ENCODE results near the gene FLNC. TPM values are rescaled to one million over a fixed set of nuclear protein-coding genes. Genes with fewer than 3 reads are reported as not detected.

The FLNC gene
- polyA plus RNA-seq, 1 of the 3 experiments (the other 2 are of a cell fraction), result 43.7 TPM

GRCh38 chr7:128836729-128837348 is 6.6 kb downstream of the FLNC start:
- POLR2A ChIA-PET, result no interaction called here
- Histone ChIP-seq H2AFZ (ENCODE audit: low read depth) (no peak overlapping the region), H4K20me1 (ENCODE audit: insufficient read depth) (peaks cover 93% of the 10 kb centered on the region), H3K9me2 (no peaks in the 10 kb centered on the region), H3F3A (replicated peaks; ENCODE audit: insufficient read depth) (peaks cover 19% of the 10 kb centered on the region), H3K4me1 (ENCODE audit: control insufficient read depth in 1 of 2, insufficient read depth in 2 of 2, low read depth in 1 of 2, low read length in 1 of 2) (peaks cover 18 to 19% of the 10 kb centered on the region in 2 experiments; a peak in 3 of 4 replicates), H3K36me3 (replicated peaks in 1 of 2; ENCODE audit: control insufficient read depth in 1 of 2, insufficient read depth in 2 of 2, low read length in 1 of 2) (peaks cover 63 to 66% of the 10 kb centered on the region in 2 experiments), H3K79me2 (ENCODE audit: insufficient read depth) (peaks cover 66% of the 10 kb centered on the region), H3K27ac (ENCODE audit: low read depth in 2 of 2, low read length in 1 of 2) (peak overlapping the region in 1 of 2 experiments; percentile 27; a peak in 1 of 4 replicates), H3K4me2 (no peak overlapping the region), H3K27me3 (ENCODE audit: insufficient read depth) (no peaks in the 10 kb centered on the region), H3K9ac (no peak overlapping the region), H3K9me3 (no peaks in the 10 kb centered on the region), H3K4me3 (ENCODE audit: low read depth in 2 of 2, low read length in 1 of 2) (no peak overlapping the region)
- 95% methylated on average over 14 of the region's 14 CpGs for WGBS (ENCODE audit: low lambda C conversion rate)
- TF ChIP-seq TCF12 (IDR thresholded peaks at IDR 0.05) (no peak), JUND (IDR thresholded peaks at IDR 0.05) (no peak), NFIC (IDR thresholded peaks at IDR 0.05; ENCODE audit: borderline replicate concordance) (no peak), MEF2A (IDR thresholded peaks at IDR 0.05; ENCODE audit: borderline replicate concordance, low read depth) (no peak), TAF1 (IDR thresholded peaks at IDR 0.05; ENCODE audit: borderline replicate concordance, low read depth, low read length) (no peak), EZH2phosphoT487 (IDR thresholded peaks at IDR 0.05; ENCODE audit: borderline replicate concordance, low read depth) (no peak), CHD2 (IDR thresholded peaks at IDR 0.05; ENCODE audit: low read length, partially characterized antibody) (no peak), POLR2AphosphoS5 (IDR thresholded peaks at IDR 0.05; ENCODE audit: low read depth, low read length) (no peak), PBX3 (IDR thresholded peaks at IDR 0.05) (no peak)
- TF ChIP-seq, protein P1, sequence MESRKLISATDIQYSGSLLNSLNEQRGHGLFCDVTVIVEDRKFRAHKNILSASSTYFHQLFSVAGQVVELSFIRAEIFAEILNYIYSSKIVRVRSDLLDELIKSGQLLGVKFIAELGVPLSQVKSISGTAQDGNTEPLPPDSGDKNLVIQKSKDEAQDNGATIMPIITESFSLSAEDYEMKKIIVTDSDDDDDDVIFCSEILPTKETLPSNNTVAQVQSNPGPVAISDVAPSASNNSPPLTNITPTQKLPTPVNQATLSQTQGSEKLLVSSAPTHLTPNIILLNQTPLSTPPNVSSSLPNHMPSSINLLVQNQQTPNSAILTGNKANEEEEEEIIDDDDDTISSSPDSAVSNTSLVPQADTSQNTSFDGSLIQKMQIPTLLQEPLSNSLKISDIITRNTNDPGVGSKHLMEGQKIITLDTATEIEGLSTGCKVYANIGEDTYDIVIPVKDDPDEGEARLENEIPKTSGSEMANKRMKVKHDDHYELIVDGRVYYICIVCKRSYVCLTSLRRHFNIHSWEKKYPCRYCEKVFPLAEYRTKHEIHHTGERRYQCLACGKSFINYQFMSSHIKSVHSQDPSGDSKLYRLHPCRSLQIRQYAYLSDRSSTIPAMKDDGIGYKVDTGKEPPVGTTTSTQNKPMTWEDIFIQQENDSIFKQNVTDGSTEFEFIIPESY (IDR thresholded peaks at IDR 0.05; ENCODE audit: borderline replicate concordance, low read depth), result no peak
- CTCF ChIA-PET, result interaction anchor here (1.0 to 2.6 kb wide), 5 partner anchors 26 to 439 kb away, joined by 3 to 11 read pairs (median 6); partner anchors contain the start of gene ATP6V1F
- DNase-seq, result no peak

DNA sequence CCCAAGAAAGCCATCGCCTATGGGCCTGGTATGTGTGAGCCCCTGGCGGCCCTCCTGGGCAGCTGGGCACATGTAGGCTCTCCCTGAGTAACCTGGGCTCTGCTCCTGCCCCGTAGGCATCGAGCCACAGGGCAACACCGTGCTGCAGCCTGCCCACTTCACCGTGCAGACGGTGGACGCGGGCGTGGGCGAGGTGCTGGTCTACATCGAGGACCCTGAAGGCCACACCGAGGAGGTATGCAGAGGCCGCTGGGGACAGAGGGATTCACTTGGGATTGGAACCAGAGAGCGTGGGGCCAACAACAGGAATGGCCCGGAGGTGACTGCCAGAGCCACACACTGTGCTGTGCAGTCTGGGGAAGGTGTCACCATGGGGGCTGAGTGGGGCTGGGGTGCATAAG is 7.3 kb downstream of the FLNC start:
- no peak for DNase-seq
- Histone ChIP-seq H3F3A (replicated peaks; ENCODE audit: insufficient read depth) (peaks cover 16% of the 10 kb centered on the region), H3K79me2 (ENCODE audit: insufficient read depth) (peaks cover 60% of the 10 kb centered on the region), H4K20me1 (ENCODE audit: insufficient read depth) (peaks cover 94% of the 10 kb centered on the region), H3K4me1 (ENCODE audit: control insufficient read depth in 1 of 2, insufficient read depth in 2 of 2, low read depth in 1 of 2, low read length in 1 of 2) (peaks cover 11 to 16% of the 10 kb centered on the region in 2 experiments; a peak in 3 of 4 replicates), H3K9me2 (no peaks in the 10 kb centered on the region), H3K36me3 (replicated peaks in 1 of 2; ENCODE audit: control insufficient read depth in 1 of 2, insufficient read depth in 2 of 2, low read length in 1 of 2) (peaks cover 67 to 71% of the 10 kb centered on the region in 2 experiments), H3K9ac (no peak overlapping the region), H3K27me3 (ENCODE audit: insufficient read depth) (no peaks in the 10 kb centered on the region), H3K27ac (ENCODE audit: low read depth in 2 of 2, low read length in 1 of 2) (no peak overlapping the region), H2AFZ (ENCODE audit: low read depth) (no peak overlapping the region), H3K4me2 (no peak overlapping the region), H3K4me3 (ENCODE audit: low read depth in 2 of 2, low read length in 1 of 2) (no peak overlapping the region), H3K9me3 (no peaks in the 10 kb centered on the region)
- ChIA-PET CTCF (interaction anchor here (1.3 to 1.8 kb wide), 2 partner anchors 46 to 440 kb away, joined by 3 to 6 read pairs; no protein-coding TSS in a partner anchor), POLR2A (no interaction called here)
- WGBS (ENCODE audit: low lambda C conversion rate), result 91% methylated on average over 16 of the region's 16 CpGs
- no peak for TF ChIP-seq FOSL2 (IDR thresholded peaks at IDR 0.05; ENCODE audit: borderline replicate concordance, low read depth)
- TF ChIP-seq, protein P2, sequence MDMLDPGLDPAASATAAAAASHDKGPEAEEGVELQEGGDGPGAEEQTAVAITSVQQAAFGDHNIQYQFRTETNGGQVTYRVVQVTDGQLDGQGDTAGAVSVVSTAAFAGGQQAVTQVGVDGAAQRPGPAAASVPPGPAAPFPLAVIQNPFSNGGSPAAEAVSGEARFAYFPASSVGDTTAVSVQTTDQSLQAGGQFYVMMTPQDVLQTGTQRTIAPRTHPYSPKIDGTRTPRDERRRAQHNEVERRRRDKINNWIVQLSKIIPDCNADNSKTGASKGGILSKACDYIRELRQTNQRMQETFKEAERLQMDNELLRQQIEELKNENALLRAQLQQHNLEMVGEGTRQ (IDR thresholded peaks at IDR 0.05; ENCODE audit: borderline replicate concordance, low read depth, low read length), result no peak
- TF ChIP-seq SMC3 (IDR thresholded peaks at IDR 0.05; ENCODE audit: low read depth, low read length), result no peak
- TF ChIP-seq TCF12 (IDR thresholded peaks at IDR 0.05), result no peak
- no peak for TF ChIP-seq CHD2 (IDR thresholded peaks at IDR 0.05; ENCODE audit: low read length, partially characterized antibody)
- no peak for TF ChIP-seq GABPA (IDR thresholded peaks at IDR 0.05; ENCODE audit: low read depth)
- TF ChIP-seq USF1 (IDR thresholded peaks at IDR 0.05; ENCODE audit: borderline replicate concordance, low read depth), result no peak
- no peak for TF ChIP-seq YY1 (IDR thresholded peaks at IDR 0.05; ENCODE audit: low read depth)
- TF ChIP-seq, protein P3, sequence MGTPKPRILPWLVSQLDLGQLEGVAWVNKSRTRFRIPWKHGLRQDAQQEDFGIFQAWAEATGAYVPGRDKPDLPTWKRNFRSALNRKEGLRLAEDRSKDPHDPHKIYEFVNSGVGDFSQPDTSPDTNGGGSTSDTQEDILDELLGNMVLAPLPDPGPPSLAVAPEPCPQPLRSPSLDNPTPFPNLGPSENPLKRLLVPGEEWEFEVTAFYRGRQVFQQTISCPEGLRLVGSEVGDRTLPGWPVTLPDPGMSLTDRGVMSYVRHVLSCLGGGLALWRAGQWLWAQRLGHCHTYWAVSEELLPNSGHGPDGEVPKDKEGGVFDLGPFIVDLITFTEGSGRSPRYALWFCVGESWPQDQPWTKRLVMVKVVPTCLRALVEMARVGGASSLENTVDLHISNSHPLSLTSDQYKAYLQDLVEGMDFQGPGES (IDR thresholded peaks at IDR 0.05; ENCODE audit: low read depth, low read length), result no peak
- TF ChIP-seq ELF1 (IDR thresholded peaks at IDR 0.05), result no peak
- TF ChIP-seq TAF1 (IDR thresholded peaks at IDR 0.05; ENCODE audit: borderline replicate concordance, low read depth, low read length), result no peak
- TF ChIP-seq GATA2 (CRISPR knock-in tag; IDR thresholded peaks at IDR 0.05), result no peak
- no peak for TF ChIP-seq MEF2A (IDR thresholded peaks at IDR 0.05; ENCODE audit: borderline replicate concordance, low read depth)
- no peak for TF ChIP-seq PBX3 (IDR thresholded peaks at IDR 0.05)
- no peak for TF ChIP-seq MXI1 (IDR thresholded peaks at IDR 0.05; ENCODE audit: low read depth, low read length)

Data from SK-N-SH (cell line).